ENCODE results near the gene EIF3CL. TPM values are rescaled to one million over a fixed set of nuclear protein-coding genes. Genes with fewer than 3 reads are reported as not detected.
"Not testable (repeated sequence)": the region's sequence is repeated elsewhere in the genome, so short reads cannot be mapped to it uniquely, and the experiment has no call there.

The EIF3CL gene
- total RNA-seq, 1 donor from 2014 or later = 65.2 TPM

- DNase-seq (ENCODE audit: low spot score) = not testable (repeated sequence)
Observed at GRCh38 chr16:28362600-28362999, 41.0 kb downstream of the EIF3CL start.

- DNase-seq (ENCODE audit: low spot score) = not testable (repeated sequence)
Observed at GRCh38 chr16:28338230-28338629, 65.4 kb downstream of the EIF3CL start.

- not testable (repeated sequence) for DNase-seq (ENCODE audit: low spot score)
Observed at GRCh38 chr16:28336940-28337710, 66.5 kb downstream of the EIF3CL start.

- DNase-seq (ENCODE audit: low spot score) = not testable (repeated sequence)
Observed at GRCh38 chr16:28335678-28336077, 68.0 kb downstream of the EIF3CL start.

- not testable (repeated sequence) for DNase-seq (ENCODE audit: low spot score)
Observed at GRCh38 chr16:28332632-28333031, 71.0 kb downstream of the EIF3CL start.

- DNase-seq (ENCODE audit: low spot score) = not testable (repeated sequence)
Observed at GRCh38 chr16:28330981-28331380, 72.7 kb downstream of the EIF3CL start.

GRCh38 chr16:28330232-28330631, 73.4 kb downstream of the EIF3CL start:
- DNase-seq (ENCODE audit: low spot score) = not testable (repeated sequence)

Other genes starting within 250 kb of the EIF3CL start
- gene XPO6, start 191.9 kb downstream of the EIF3CL start, total RNA-seq = 88.4 TPM
- 0.89 TPM for gene SBK1, start 111.3 kb downstream of the EIF3CL start, total RNA-seq
- 3.3 TPM for gene NPIPB6, start 40.3 kb downstream of the EIF3CL start, total RNA-seq
- gene NPIPB7, start 68.5 kb upstream of the EIF3CL start, total RNA-seq = 0.20 TPM
- gene CLN3, start 88.2 kb upstream of the EIF3CL start, total RNA-seq = 38.1 TPM
- 3.3 TPM for gene APOBR, start 90.8 kb upstream of the EIF3CL start, total RNA-seq
- gene IL27, start 103.0 kb upstream of the EIF3CL start, total RNA-seq = not detected
- gene NUPR1, start 135.1 kb upstream of the EIF3CL start, total RNA-seq = 44.9 TPM
- gene SGF29, start 150.1 kb upstream of the EIF3CL start, total RNA-seq = 18.8 TPM
- 1.1 TPM for gene SULT1A2, start 193.2 kb upstream of the EIF3CL start, total RNA-seq
- gene SULT1A1, start 206.2 kb upstream of the EIF3CL start, total RNA-seq = 23.2 TPM
- not detected for gene NPIPB8, start 234.2 kb upstream of the EIF3CL start, total RNA-seq

Data from mucosa of gallbladder (tissue), 1 donor.